Panc1 (cell line): ENCODE measurements around the gene MTMR2. TPM values are rescaled to one million over a fixed set of nuclear protein-coding genes. Genes with fewer than 3 reads are reported as not detected.

Experiments
- ATAC-seq: fragments of 200-7000 bp; cut with Tn5 transposase; 2 replicates; pipeline ENCODE4 v1.9.1; 2020; ENCODE audit warnings: mild to moderate bottlenecking, moderate library complexity
- BruUV-seq: library from RNA; stranded (reverse); fragments of 400-500 nt; replicated peaks from 2 replicates; lab custom pipeline; 2021; lab: Mats Ljungman, UMichigan
- CTCF ChIA-PET: fragments of 300-600 bp; sonication (Branson Sonifier 250); formaldehyde crosslinking; loops from one replicate; lab custom pipeline; 2022; ENCODE audit warnings: antibody characterized with exemption; lab: Charles Lee
- POLR2A ChIA-PET: fragments of 300-600 bp; sonication (Branson Sonifier 250); formaldehyde crosslinking; loops from one replicate; lab custom pipeline; 2022; ENCODE audit warnings: antibody characterized with exemption; lab: Charles Lee
- DNase-seq: peaks from one replicate; pipeline ENCODE4 v3.0.0-alpha.2; 2010; ENCODE audit warnings: low read depth, low spot score
- H3K27ac ChIP-seq: 2 replicates; pipeline ENCODE4 v1.5.1; 2011; ENCODE audit warnings: mild to moderate bottlenecking, low read length, inconsistent platforms
- H3K27me3 ChIP-seq: fragments of 200-500 bp; sonication (Bioruptor generic); 2 replicates; pipeline ENCODE4 v1.6.0; 2014; ENCODE audit warnings: low read length, inconsistent platforms; ENCODE audit not compliant: control insufficient read depth, insufficient read depth
- H3K36me3 ChIP-seq: fragments of 200-500 bp; sonication (Bioruptor generic); 2 replicates; pipeline ENCODE4 v1.5.1; 2014; ENCODE audit warnings: inconsistent platforms, mild to moderate bottlenecking, low read length, moderate library complexity; ENCODE audit not compliant: control insufficient read depth, insufficient read depth
- H3K4me1 ChIP-seq: 2 replicates; pipeline ENCODE4 v1.5.1; 2011; ENCODE audit warnings: inconsistent platforms, mild to moderate bottlenecking, low read length, moderate library complexity; ENCODE audit not compliant: control insufficient read depth, insufficient read depth
- H3K4me3 ChIP-seq, 2 experiments: 2 replicates each; pipeline ENCODE4 v1.5.1; 2011 to 2012; ENCODE audit warnings: low read depth in 2 of 2, low read length in 2 of 2, mild to moderate bottlenecking in 2 of 2, inconsistent platforms in 1 of 2, moderate library complexity in 1 of 2
- H3K9me3 ChIP-seq: fragments of 200-500 bp; sonication (Bioruptor generic); 2 replicates; pipeline ENCODE4 v1.5.1; 2014; ENCODE audit warnings: low read depth, mild to moderate bottlenecking, inconsistent platforms, low read length, moderate library complexity; ENCODE audit not compliant: control insufficient read depth, insufficient read depth
- CTCF ChIP-seq: fragments of 450-650 bp; IDR thresholded peaks from 2 replicates; pipeline ENCODE4 v1.5.1; 2017; ENCODE audit warnings: mild to moderate bottlenecking
- POLR2AphosphoS5 ChIP-seq: IDR thresholded peaks from 2 replicates; pipeline ENCODE4 v1.6.1; 2012; ENCODE audit warnings: mild to moderate bottlenecking, low read depth, low read length, moderate library complexity
- REST ChIP-seq, 2 experiments: IDR thresholded peaks; 2 replicates each; pipeline ENCODE4 v1.6.1; 2011 to 2012; ENCODE audit warnings: low read depth in 2 of 2, control low read depth in 1 of 2, low read length in 1 of 2, mild to moderate bottlenecking in 1 of 2, moderate library complexity in 1 of 2; ENCODE audit not compliant: insufficient read depth in 1 of 2
- SIN3A ChIP-seq: IDR thresholded peaks from 2 replicates; pipeline ENCODE4 v1.6.1; 2012; ENCODE audit warnings: low read depth, mild to moderate bottlenecking, low read length, moderate library complexity, borderline replicate concordance; ENCODE audit not compliant: insufficient read depth
- TCF7L2 ChIP-seq: IDR thresholded peaks from 2 replicates; pipeline ENCODE4 v1.6.1; 2011; ENCODE audit warnings: mild to moderate bottlenecking, low read depth, low read length, inconsistent platforms
- in situ Hi-C: cut with HindIII; loops from 2 replicates; pipeline ENCODE4 v1.10.0; 2016; ENCODE audit warnings: low sequenced_read_pairs, low pct_unique_long_range_greater_than_20kb
- intact Hi-C: fragments of 100-400 bp; cut with micrococcal nuclease; formaldehyde crosslinking; loops from one replicate; pipeline ENCODE4 v1.10.0; 2022; ENCODE audit not compliant: unreplicated experiment
- total RNA-seq: library from RNA; stranded (reverse); gene quantifications from one replicate; pipeline ENCODE4 v1.2.1, GENCODE V29; 2021; ENCODE audit not compliant: unreplicated experiment

Gene MTMR2
- total RNA-seq, 1 experiment from 2014 or later: 44.8 TPM

- no peak for DNase-seq
- Histone ChIP-seq H3K9me3 (peaks cover 14% of the 10 kb centered on the region; the same call in 1 of the 2 replicates), H3K27ac (no peak overlapping the region), H3K4me3 (no peak overlapping the region), H3K27me3 (no peaks in the 10 kb centered on the region), H3K36me3 (no peaks in the 10 kb centered on the region), H3K4me1 (no peaks in the 10 kb centered on the region)
- POLR2A ChIA-PET: no interaction called here
- TF ChIP-seq SIN3A: no peak
- CTCF ChIA-PET: no interaction called here
- ATAC-seq: no peak
- no TSS peak for BruUV-seq
- intact Hi-C loops: no loop called here
- in situ Hi-C loops: no loop called here
These were observed 19.6 kb upstream of the MTMR2 start for GRCh38 chr11:95943546-95943945.

DNA sequence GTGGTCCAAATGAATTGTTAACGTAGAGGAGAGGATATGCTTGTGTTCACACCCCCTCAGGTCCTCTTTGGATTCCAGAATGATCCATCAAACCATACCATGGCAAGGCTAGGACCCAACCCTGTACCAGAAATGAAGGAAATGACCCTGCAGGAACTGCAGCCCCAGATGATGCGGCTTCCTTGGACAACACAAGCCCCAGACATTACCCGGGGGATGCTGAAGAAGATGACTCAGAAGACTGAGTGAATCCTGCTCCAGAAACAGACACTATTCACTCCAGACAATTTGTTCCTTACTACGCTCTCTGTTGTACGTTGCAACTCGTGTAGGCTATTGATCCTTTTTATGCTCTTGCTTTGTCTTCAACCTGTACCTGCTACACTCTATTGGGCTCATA lies 15.2 kb upstream of the MTMR2 start:
- no peaks in the 10 kb centered on the region for H3K36me3 ChIP-seq
- ChIA-PET POLR2A (no interaction called here), CTCF (no interaction called here)
- intact Hi-C loops: no loop called here
- no peaks in the 10 kb centered on the region for H3K27me3 ChIP-seq
- ATAC-seq (no peak), DNase-seq (no peak)
- TF ChIP-seq TCF7L2: no peak
- no peak for TF ChIP-seq CTCF
- TF ChIP-seq SIN3A: no peak
- no peak for TF ChIP-seq REST (IDR thresholded peaks at IDR 0.05; ENCODE audit: insufficient read depth in 1 of 2, low read depth in 2 of 2, low read length in 1 of 2)
- TF ChIP-seq POLR2AphosphoS5: no peak
- H3K27ac ChIP-seq: no peak overlapping the region
- H3K9me3 ChIP-seq: no peaks in the 10 kb centered on the region
- BruUV-seq: no TSS peak
- H3K4me3 ChIP-seq: no peak overlapping the region
- H3K4me1 ChIP-seq: no peaks in the 10 kb centered on the region
- in situ Hi-C loops: no loop called here

GRCh38 chr11:95937358-95937757 lies 13.5 kb upstream of the MTMR2 start:
- H3K27me3 ChIP-seq: no peaks in the 10 kb centered on the region
- in situ Hi-C loops (no loop called here), intact Hi-C loops (no loop called here)
- CTCF ChIA-PET: interaction anchor here (0.7 kb wide), 1 partner anchor 255 kb away, joined by 3 read pairs; no protein-coding TSS in a partner anchor
- no TSS peak for BruUV-seq
- H3K9me3 ChIP-seq: no peaks in the 10 kb centered on the region
- TF ChIP-seq SIN3A (no peak), POLR2AphosphoS5 (no peak), REST (IDR thresholded peaks at IDR 0.05; ENCODE audit: insufficient read depth in 1 of 2, low read depth in 2 of 2, low read length in 1 of 2) (no peak), CTCF (no peak), TCF7L2 (no peak)
- H3K36me3 ChIP-seq: no peaks in the 10 kb centered on the region
- no peak overlapping the region for H3K27ac ChIP-seq
- no peaks in the 10 kb centered on the region for H3K4me1 ChIP-seq
- no peak for DNase-seq
- no peak overlapping the region for H3K4me3 ChIP-seq
- ATAC-seq: no peak
- POLR2A ChIA-PET: no interaction called here
